ENCODE results near the gene GIMAP8.

- TF ChIP-seq CTCF (IDR thresholded peaks at IDR 0.05; ENCODE audit: control extremely low read depth in 1 of 3, insufficient read depth in 1 of 3, low read depth in 1 of 3, low read length in 3 of 3) (no peak), GABPA (IDR thresholded peaks at IDR 0.05; ENCODE audit: borderline replicate concordance, insufficient read depth, low read length) (no peak), SUZ12 (IDR thresholded peaks at IDR 0.05; ENCODE audit: low read length) (no peak), USF2 (IDR thresholded peaks at IDR 0.05; ENCODE audit: low read length) (no peak), HDAC2 (IDR thresholded peaks at IDR 0.05; ENCODE audit: borderline replicate concordance in 1 of 2, low read depth in 2 of 2, low read length in 2 of 2) (no peak), POLR2AphosphoS5 (IDR thresholded peaks at IDR 0.05; ENCODE audit: low read depth, low read length) (no peak), POLR2A (IDR thresholded peaks at IDR 0.05; ENCODE audit: control extremely low read depth in 1 of 2, low read depth in 2 of 2, low read length in 2 of 2) (no peak), ATF2 (IDR thresholded peaks at IDR 0.05; ENCODE audit: low read length) (no peak), CBX8 (IDR thresholded peaks at IDR 0.05; ENCODE audit: borderline replicate concordance, low read depth, low read length) (no peak), FOSL1 (IDR thresholded peaks at IDR 0.05; ENCODE audit: insufficient read depth, low read depth, low read length) (no peak), MAFK (IDR thresholded peaks at IDR 0.05; ENCODE audit: low read depth, low read length) (no peak), EP300 (IDR thresholded peaks at IDR 0.05; ENCODE audit: borderline replicate concordance in 1 of 2, low read depth in 2 of 2, low read length in 2 of 2) (no peak), TAF1 (IDR thresholded peaks at IDR 0.05; ENCODE audit: low read depth, low read length) (no peak), SP4 (IDR thresholded peaks at IDR 0.05; ENCODE audit: low read length) (no peak)
Measured at GRCh38 chr7:150417239-150417638, 33.2 kb upstream of the GIMAP8 start.

All from H1 (cell line).